NCI-H345 treated with DMSO at 0.1 percent for 48 hours (cell line): ENCODE data around the gene LRSAM1.

Experiments
- DNase-seq: peaks from one replicate; lab custom pipeline; 2025; ENCODE audit not compliant: unreplicated experiment; lab: John Stamatoyannopoulos, UW

LRSAM1 gene

GRCh38 chr9:127548352-127548881 is 97.1 kb downstream of the LRSAM1 start:
- no peak for DNase-seq

GRCh38 chr9:127549218-127549617 is 97.9 kb downstream of the LRSAM1 start:
- no peak for DNase-seq

GRCh38 chr9:127549751-127550150 is 98.4 kb downstream of the LRSAM1 start:
- DNase-seq = no peak

- DNase-seq = no peak
Observed at GRCh38 chr9:127550282-127550681, 99.0 kb downstream of the LRSAM1 start.

- DNase-seq = no peak
Observed at GRCh38 chr9:127550751-127551150, 99.4 kb downstream of the LRSAM1 start.
